Measurements from ENCODE around the gene MRGPRG. TPM values are rescaled to one million over a fixed set of nuclear protein-coding genes. Genes with fewer than 3 reads are reported as not detected.
A peak's percentile ranks its signal among the peaks of the same experiment; 100 is the strongest.

MRGPRG gene
- total RNA-seq, 1 donor from 2014 or later: not detected

DNA sequence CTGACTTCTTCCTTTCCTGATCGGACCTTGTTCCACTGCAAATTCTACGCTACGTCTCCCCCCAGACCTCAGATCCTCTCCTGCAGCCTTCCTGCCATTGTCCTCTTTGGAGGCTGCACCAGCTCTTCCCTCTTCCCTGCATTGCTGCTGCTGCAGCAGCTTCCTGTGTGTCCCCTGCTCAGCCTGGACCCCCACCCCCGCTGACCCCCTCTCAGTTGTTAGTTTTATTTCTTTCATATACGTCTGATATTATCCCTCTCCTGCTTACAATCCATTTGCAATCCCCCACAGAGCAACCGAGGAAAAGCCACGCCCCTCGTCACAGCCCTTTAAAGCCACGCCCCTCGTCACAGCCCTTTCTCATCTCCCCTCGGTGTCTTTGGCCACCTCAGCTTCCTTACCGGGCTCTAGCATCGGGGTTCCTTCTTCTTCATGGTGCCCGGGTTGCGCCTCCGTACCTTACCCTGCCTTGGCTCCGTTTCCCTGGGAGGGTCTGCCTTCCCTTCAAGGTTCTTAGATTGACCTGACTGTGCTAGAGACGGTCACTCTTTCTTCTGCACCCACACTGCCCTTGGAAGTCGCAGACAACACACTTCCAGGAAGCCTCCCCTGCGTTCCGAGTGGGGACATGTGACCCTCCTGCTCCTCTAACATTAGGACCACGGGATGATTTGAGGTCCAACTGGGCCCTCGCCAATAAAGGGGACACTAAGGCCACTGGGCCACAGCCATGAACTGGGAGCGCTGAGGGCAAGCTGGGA is 4.8 kb downstream of the MRGPRG start:
- no peak overlapping the region for H3K27ac Mint-ChIP-seq (ENCODE audit: unreplicated experiment)
- H3K9me3 Mint-ChIP-seq (ENCODE audit: unreplicated experiment): peaks cover 2% of the 10 kb centered on the region
- no peak for TF ChIP-seq CTCF (IDR thresholded peaks at IDR 0.05; ENCODE audit: partially characterized antibody, unreplicated experiment)
- peaks cover 13% of the 10 kb centered on the region for H3K4me1 Mint-ChIP-seq (ENCODE audit: low read depth, unreplicated experiment)
- DNase-seq: peak; percentile 11
- H3K27me3 Mint-ChIP-seq (ENCODE audit: unreplicated experiment): peaks cover 7% of the 10 kb centered on the region
- no peak overlapping the region for H3K4me3 Mint-ChIP-seq (ENCODE audit: unreplicated experiment)
- H3K36me3 Mint-ChIP-seq (ENCODE audit: unreplicated experiment): peaks cover 14% of the 10 kb centered on the region

- Mint-ChIP-seq H3K4me1 (ENCODE audit: low read depth, unreplicated experiment) (peaks cover 13% of the 10 kb centered on the region), H3K27me3 (ENCODE audit: unreplicated experiment) (peaks cover 2% of the 10 kb centered on the region), H3K4me3 (ENCODE audit: unreplicated experiment) (no peak overlapping the region), H3K9me3 (ENCODE audit: unreplicated experiment) (no peaks in the 10 kb centered on the region), H3K36me3 (ENCODE audit: unreplicated experiment) (peaks cover 14% of the 10 kb centered on the region), H3K27ac (ENCODE audit: unreplicated experiment) (no peak overlapping the region)
- TF ChIP-seq CTCF (IDR thresholded peaks at IDR 0.05; ENCODE audit: partially characterized antibody, unreplicated experiment): no peak
- peak; percentile 8 for DNase-seq
Measured at GRCh38 chr11:3208272-3208671, 10.3 kb downstream of the MRGPRG start.

DNA sequence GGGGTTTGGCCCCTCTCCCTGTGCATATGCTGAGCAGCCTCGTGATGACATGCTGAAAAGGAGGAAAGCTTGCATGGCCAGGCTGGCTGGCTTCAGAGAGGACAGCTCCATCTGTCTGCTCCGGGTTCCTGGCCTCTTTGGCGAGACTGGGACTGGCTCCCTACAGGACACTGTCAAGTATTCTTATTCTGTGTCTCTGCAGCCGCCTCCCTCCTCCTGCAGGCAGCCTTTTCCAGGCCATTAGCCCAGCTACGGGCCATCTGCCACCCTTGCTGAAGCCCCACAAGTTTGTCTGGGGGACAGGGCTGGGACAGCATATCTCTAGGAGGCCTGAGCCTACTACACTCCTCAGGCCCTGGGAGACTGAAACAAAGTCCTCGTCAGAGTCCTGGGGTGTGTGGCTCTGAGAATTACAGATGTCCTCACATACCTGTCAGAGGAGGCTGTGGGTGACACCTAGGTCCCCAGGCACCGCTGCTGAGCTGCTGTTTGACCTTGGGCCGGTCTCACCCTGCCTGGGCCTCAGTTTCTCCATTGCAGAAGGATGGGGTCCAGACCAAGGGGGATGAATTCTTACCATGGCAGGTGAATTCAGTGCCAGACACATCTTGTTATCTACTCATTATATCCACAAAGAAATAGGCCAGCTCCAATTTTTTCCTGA is 11.0 kb downstream of the MRGPRG start:
- Mint-ChIP-seq H3K4me1 (ENCODE audit: low read depth, unreplicated experiment) (peaks cover 13% of the 10 kb centered on the region), H3K27ac (ENCODE audit: unreplicated experiment) (no peak overlapping the region), H3K36me3 (ENCODE audit: unreplicated experiment) (peaks cover 14% of the 10 kb centered on the region), H3K9me3 (ENCODE audit: unreplicated experiment) (no peaks in the 10 kb centered on the region), H3K27me3 (ENCODE audit: unreplicated experiment) (peaks cover 2% of the 10 kb centered on the region), H3K4me3 (ENCODE audit: unreplicated experiment) (no peak overlapping the region)
- TF ChIP-seq CTCF (IDR thresholded peaks at IDR 0.05; ENCODE audit: partially characterized antibody, unreplicated experiment): no peak
- DNase-seq: peak; percentile 57

DNA sequence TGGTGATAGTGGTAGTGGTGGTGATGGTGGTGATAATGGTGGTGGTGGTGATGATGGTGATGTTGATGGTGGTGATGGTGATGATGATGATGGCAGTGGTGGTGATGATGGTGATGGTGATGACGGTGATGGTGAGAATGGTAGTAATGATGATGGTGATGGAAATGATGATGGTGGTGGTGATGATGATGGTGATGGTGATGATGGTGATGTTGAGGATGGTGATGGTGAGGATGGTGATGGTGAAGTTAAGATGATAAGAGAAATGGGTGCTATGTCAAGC is 11.8 kb downstream of the MRGPRG start:
- Mint-ChIP-seq H3K27ac (ENCODE audit: unreplicated experiment) (no peak overlapping the region), H3K4me1 (ENCODE audit: low read depth, unreplicated experiment) (peaks cover 15% of the 10 kb centered on the region), H3K27me3 (ENCODE audit: unreplicated experiment) (peaks cover 2% of the 10 kb centered on the region), H3K9me3 (ENCODE audit: unreplicated experiment) (peaks cover 1% of the 10 kb centered on the region), H3K36me3 (ENCODE audit: unreplicated experiment) (peaks cover 11% of the 10 kb centered on the region), H3K4me3 (ENCODE audit: unreplicated experiment) (no peak overlapping the region)
- DNase-seq: no peak
- TF ChIP-seq CTCF (IDR thresholded peaks at IDR 0.05; ENCODE audit: partially characterized antibody, unreplicated experiment): no peak
